Cortex of kidney (tissue), 1 donor: ENCODE measurements around the gene LINGO1.

Experiments used
- DNase-seq: peaks from one replicate; lab custom pipeline; 2025; lab: John Stamatoyannopoulos, UW

Gene LINGO1

GRCh38 chr15:77595231-77595630 is 37.5 kb downstream of the LINGO1 start:
- DNase-seq: no peak

GRCh38 chr15:77592758-77593157 is 40.0 kb downstream of the LINGO1 start:
- DNase-seq: no peak

- DNase-seq: no peak
Observed at GRCh38 chr15:77591968-77592613, 40.6 kb downstream of the LINGO1 start.

- DNase-seq: no peak
Observed at GRCh38 chr15:77589839-77590238, 42.9 kb downstream of the LINGO1 start.

- DNase-seq: no peak
Observed at GRCh38 chr15:77588126-77588525, 44.6 kb downstream of the LINGO1 start.

- no peak for DNase-seq
Observed at GRCh38 chr15:77584691-77585090, 48.0 kb downstream of the LINGO1 start.

GRCh38 chr15:77584201-77584600 is 48.5 kb downstream of the LINGO1 start:
- no peak for DNase-seq

- DNase-seq: no peak
Observed at GRCh38 chr15:77582763-77583162, 49.9 kb downstream of the LINGO1 start.

GRCh38 chr15:77581896-77582569 is 50.7 kb downstream of the LINGO1 start:
- DNase-seq: no peak

GRCh38 chr15:77580996-77581682 is 51.6 kb downstream of the LINGO1 start:
- no peak for DNase-seq

GRCh38 chr15:77579498-77580188 is 53.1 kb downstream of the LINGO1 start:
- no peak for DNase-seq

GRCh38 chr15:77578641-77579372 is 53.9 kb downstream of the LINGO1 start:
- DNase-seq: no peak

- DNase-seq: no peak
Observed at GRCh38 chr15:77577366-77577950, 55.3 kb downstream of the LINGO1 start.

- no peak for DNase-seq
Observed at GRCh38 chr15:77576538-77576937, 56.2 kb downstream of the LINGO1 start.

GRCh38 chr15:77575203-77575934 is 57.3 kb downstream of the LINGO1 start:
- no peak for DNase-seq

GRCh38 chr15:77574521-77575202 is 58.0 kb downstream of the LINGO1 start:
- DNase-seq: no peak

GRCh38 chr15:77573802-77574201 is 58.9 kb downstream of the LINGO1 start:
- DNase-seq: no peak

- DNase-seq: no peak
Observed at GRCh38 chr15:77572186-77572585, 60.5 kb downstream of the LINGO1 start.

GRCh38 chr15:77571741-77572140 is 61.0 kb downstream of the LINGO1 start:
- no peak for DNase-seq

- no peak for DNase-seq
Observed at GRCh38 chr15:77571181-77571580, 61.5 kb downstream of the LINGO1 start.
